Stimulated activated CD4-positive, alpha-beta T cell treated with anti-CD3 and anti-CD28 coated beads, Interleukin-15, amount 100 ng/mL, for 1 hour (primary cell): ENCODE data around the gene PDSS2.
"Not testable (repeated sequence)": the region's sequence is repeated elsewhere in the genome, so short reads cannot be mapped to it uniquely, and the experiment has no call there.

Experiments
- DNase-seq, 2 donors: peaks; one replicate each; pipeline ENCODE4 v3.0.0-alpha.2; 2020; ENCODE audit warnings: low read depth in 1 of 2, low spot score in 1 of 2

Gene PDSS2

GRCh38 chr6:107459283-107460082 lies at the start of gene PDSS2:
TSS of gene PDSS2 (minus strand) at chr6:107459564. CDS start at chr6:107459285, 279 bp downstream.
- DNase-seq: peak; percentile 91 to 97

GRCh38 chr6:107506145-107506544 lies 46.8 kb upstream of the PDSS2 start:
- DNase-seq: no peak

- no peak for DNase-seq
These were observed 45.1 kb upstream of the PDSS2 start for GRCh38 chr6:107504270-107505026.

- no peak for DNase-seq
These were observed 37.7 kb upstream of the PDSS2 start for GRCh38 chr6:107496892-107497684.

- no peak for DNase-seq
These were observed 36.6 kb upstream of the PDSS2 start for GRCh38 chr6:107495971-107496370.

GRCh38 chr6:107495196-107495643 lies 35.9 kb upstream of the PDSS2 start:
- DNase-seq: no peak

- DNase-seq: no peak
These were observed 34.0 kb upstream of the PDSS2 start for GRCh38 chr6:107493158-107494057.

GRCh38 chr6:107491760-107492660 lies 32.6 kb upstream of the PDSS2 start:
- DNase-seq: no peak

- DNase-seq: no peak
These were observed 31.8 kb upstream of the PDSS2 start for GRCh38 chr6:107491138-107491609.

- DNase-seq: peak in 1 of 2 donors; percentile 5
These were observed 31.3 kb upstream of the PDSS2 start for GRCh38 chr6:107490566-107491137.

GRCh38 chr6:107489636-107490565 lies 30.5 kb upstream of the PDSS2 start, which contains the start of gene SOBP:
TSS of gene SOBP (plus strand) at chr6:107490117. CDS start at chr6:107490617, 500 bp downstream.
- DNase-seq: no peak

GRCh38 chr6:107488875-107489635 lies 29.7 kb upstream of the PDSS2 start:
- no peak for DNase-seq

GRCh38 chr6:107488174-107488874 lies 29.0 kb upstream of the PDSS2 start:
- DNase-seq: no peak

GRCh38 chr6:107485157-107485556 lies 25.8 kb upstream of the PDSS2 start:
- DNase-seq: no peak

GRCh38 chr6:107479089-107479690 lies 19.8 kb upstream of the PDSS2 start:
- DNase-seq: no peak

- not testable (repeated sequence) for DNase-seq
These were observed 16.5 kb upstream of the PDSS2 start for GRCh38 chr6:107475826-107476225.
